NCI-H146 treated with DMSO at 0.1 percent for 48 hours (cell line): ENCODE results near the gene JADE2.

Experiments used
- DNase-seq: peaks from one replicate; lab custom pipeline; 2025; ENCODE audit not compliant: unreplicated experiment; lab: John Stamatoyannopoulos, UW

Gene JADE2

DNA sequence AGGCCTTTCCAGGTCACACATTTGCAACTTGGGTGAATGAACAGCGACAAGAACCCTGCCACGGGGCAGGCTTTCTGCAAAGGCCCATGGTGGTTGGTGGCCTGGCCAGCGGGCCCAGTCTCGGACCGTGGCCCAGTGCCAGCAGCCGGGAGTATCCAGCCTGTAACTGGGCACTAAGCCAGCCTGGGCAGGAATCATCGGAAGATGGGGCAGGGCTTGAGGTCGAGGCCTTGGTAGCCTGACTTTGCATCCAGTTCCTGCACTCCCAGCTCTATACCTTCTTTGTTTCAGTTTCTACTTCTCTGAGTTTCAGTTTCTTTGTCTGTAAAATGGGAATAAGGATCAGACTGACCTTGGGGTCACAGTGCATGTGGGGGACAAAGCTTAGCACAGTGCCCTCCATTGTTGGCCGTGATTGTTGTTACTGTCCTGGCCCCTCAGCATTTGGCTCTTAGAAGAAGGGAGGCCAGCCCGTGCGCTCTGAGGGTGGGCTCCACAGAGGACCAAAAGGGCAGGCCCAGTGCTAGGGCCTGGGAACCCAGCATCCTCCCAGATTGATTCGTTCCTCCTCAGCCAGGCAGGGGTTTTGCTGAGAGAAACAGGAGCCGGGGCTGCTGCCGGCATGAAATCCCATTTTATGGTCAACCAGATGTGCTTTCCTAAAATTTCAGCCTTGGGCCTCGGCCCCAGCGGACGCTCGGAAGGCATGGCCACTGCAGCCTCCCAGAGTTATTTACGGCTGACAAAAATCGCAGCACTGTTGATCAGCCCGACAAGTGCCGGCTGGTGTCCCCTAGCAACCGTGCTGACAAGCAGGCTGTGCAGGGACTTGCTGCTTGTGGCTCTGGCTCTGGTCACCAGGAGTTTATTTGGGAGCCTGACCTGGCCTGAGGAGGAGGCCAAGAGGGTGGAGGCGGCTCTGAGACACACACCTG is 43.6 kb downstream of the JADE2 start:
- no peak for DNase-seq

DNA sequence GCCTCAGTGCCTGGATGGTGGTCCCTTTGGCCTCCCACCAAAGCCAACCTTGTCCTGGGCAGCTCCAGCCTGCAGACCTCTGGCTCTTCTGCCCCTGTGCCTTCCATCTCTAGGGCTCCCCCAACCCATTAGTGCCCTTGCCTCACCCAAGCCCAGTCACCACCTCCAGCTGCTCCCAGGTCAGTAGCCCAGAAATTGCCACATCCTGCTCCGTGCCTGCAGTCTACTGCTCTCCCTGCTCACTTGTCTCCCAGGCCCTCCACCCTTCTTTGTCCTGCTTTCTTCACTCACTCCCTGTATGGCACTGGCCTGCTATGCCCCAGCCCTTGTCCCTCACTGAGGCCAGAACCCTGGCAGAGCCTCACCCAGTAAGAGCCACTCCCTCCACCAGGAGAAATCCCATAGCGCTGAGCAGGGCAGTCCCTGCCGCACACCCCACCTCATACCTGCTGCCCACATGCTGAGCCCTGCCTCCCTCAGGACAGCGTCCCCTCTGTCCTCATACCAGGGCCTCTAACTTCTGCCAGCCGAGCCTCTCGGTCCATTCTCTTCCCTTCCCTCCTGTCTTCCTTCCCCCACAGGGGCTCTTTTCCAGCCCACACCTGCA is 44.4 kb downstream of the JADE2 start:
- no peak for DNase-seq

DNA sequence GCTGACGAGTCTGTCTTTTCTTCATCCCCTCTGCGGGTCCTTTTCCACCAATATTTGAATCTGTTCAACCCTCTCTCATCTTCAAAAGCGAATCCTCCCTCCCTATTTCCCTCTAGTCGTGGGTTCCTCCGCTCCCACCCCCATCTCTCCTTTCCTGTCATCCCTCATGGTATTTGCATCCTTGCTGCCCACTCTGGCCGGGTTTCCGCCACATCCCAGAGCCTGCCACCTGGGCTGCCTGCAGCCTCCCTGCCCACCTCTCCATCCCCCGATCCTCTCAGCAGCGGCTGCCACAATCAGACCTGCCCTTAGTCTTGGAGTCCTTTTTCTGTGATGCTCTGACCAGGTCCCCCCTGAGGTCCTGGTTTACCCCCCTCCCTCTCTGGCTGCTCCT is 44.9 kb downstream of the JADE2 start:
- no peak for DNase-seq

DNA sequence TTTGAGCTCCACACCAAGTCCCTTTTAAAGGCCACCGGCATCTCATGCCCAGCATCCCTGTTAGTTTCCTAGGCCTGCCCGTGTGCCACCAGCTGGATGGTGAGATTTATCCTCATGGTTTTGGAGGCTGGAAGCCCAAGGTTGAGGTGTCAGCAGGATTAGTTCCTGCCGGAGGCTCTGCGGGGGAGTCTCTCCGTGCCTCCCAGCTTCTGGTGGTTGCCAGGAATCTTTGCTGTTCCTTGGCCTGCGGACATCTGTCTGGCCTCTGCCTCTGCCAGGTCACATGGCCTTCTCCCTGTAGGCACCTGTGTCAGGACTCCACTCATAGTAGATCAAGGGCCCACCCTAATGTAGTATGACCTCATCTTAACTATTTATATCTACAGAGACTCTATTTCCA is 45.4 kb downstream of the JADE2 start:
- no peak for DNase-seq

DNA sequence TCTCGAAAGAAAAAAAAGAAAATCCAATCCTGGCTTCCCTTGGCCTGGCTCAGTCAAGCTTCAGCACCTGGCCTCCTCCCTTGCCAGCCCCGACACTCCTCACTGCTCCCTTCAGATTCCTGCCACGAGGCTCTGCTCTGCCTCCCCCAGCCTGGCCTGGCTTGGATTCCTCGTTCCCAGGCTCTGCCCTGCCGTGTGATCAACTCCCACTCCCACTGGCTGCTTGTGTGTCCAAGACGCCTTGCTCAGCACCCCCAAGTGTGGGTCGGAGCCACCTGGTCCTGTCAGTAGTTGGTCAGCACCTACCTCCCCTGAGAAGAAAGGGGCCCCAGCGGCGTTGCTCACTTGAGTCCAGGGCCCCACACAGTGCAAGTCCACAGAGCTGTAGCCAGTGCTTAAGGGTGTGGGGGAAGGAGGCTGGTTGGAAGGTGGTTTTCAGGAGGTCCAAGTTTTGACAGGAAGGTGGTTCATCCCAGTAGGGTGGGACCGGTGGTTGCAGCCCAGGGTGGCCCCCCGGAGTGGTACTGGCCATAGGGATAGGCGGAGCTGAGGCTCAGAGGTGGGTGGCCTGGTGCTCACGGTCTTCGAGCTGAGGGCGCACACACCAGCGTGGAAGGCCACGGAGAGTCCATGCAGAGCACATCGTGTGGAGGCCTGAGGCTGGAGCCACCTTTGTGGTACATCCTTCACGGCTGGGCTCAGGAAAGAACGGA is 46.4 kb downstream of the JADE2 start:
- no peak for DNase-seq

DNA sequence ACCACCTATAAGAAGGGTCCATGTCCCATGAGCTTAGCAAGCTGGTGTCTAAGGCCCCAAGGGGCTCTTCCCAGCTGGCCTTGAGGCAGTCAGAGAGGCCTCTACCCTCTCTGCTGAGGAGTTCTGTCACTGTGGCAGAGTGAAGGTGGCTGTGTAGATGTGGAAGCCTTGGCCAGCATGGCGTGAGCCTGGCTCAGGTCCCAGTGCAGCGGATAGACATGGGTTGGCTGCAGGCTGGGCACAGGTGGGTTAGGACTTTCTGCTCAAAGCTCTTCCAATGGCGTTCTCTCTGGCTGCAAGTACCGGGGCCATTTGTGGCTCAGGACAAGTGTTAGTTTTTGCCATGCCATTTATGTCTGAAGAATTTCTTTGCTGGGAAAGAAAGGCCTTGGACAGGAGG is 47.3 kb downstream of the JADE2 start:
- no peak for DNase-seq

DNA sequence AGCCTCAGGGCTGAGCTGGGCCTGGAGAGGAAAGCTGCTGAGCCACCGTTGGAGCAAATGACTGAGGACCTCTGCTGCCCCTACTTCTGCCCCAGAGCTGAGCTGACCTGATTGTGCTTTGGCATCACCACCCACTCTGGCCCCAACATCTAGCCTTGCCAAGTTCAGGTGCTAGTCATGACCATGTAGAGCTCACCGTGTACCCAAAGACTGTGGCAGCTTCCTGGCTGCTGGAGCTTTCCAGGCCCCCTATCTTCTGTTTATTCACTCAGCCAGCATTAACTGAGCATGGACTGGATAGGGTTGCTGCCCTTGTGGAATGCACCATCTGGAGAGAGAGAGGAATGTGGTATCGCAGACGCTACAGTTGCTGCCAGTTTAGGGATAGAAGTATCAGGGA is 49.1 kb downstream of the JADE2 start:
- DNase-seq: no peak

DNA sequence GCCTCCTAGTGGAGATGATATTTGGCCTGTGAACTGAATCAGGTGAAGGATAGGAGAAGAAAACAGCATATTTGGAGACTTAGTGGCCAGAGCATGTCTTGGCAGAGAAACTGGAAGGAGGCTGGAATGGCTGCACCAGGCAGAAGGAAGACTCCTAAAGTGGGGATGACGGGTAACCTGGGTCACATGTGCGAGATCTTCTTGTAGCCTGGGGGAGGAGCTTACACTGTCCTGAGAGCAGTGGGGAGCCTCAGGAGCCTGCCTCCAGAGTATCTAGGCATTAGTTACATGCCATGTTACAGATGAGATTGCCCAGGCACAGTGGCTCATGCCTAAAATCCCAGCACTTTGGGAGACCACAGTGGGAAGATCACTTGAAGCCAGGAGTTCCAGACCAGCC is 49.8 kb downstream of the JADE2 start:
- DNase-seq: no peak

DNA sequence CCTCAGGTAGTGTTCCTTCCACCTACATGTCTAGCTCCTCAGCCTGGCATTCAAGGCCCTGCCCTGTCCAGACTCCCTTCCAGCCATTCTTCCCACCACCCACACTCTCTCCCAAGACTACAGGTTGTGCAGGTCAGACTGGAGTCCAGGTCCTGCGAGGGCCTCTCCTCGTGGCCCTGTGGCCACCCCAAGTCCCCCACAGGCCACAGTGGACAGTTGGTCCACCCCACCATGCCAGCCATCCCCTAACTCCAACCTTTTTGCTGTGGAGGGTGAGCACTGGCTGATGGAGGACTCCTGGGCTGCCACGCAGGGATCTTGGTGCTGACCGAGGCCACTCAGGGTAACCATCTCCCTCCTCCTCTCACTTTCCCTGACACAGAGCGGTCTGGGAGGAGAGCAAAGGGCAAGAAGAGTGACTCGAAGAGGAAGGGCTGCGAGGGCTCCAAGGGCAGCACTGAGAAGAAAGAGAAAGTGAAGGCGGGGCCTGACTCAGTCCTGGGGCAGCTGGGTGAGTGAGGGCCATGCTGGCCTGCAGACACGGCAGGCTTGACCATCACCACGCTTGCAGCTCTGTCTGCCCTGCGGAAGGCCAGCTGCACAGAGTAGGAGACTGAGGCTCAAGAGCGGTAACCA is 51.0 kb downstream of the JADE2 start:
- no peak for DNase-seq

DNA sequence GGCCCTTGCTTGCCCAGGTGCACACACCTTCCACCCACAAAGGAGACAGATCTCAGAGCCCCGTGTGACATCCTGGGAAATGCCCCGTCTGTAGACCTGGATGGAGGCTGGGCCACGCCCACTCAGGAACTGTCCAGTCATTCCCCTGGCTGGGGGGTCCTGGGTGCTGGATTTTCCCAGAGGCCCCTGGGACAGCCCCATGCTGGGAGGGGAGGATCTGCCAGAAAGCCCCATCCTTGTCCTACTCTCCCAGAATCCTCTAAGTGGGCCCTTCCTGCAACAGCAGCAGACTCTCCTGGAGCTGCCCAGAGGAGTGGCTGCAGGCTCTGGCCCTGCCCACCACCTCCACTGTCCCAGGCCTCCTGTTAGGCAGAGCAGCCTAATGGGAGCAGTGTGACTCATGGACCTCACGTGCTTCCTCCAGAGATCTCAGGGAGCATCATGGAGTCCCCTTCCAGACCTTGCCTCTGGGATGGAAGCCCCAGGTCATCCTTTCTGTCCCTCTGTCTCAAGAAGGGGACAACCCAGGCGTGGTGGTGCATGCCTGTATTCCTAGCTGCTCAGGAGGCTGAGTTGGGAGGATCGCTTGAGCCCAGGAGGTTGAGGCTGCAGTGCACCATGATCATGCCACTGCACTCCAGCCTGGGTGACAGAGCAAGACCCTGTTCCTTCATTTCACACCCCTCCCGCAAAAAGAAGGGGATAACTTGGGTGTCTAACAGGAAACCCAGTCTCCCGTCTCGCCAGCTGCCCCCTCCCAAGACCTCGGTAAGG is 51.7 kb downstream of the JADE2 start:
- no peak for DNase-seq

DNA sequence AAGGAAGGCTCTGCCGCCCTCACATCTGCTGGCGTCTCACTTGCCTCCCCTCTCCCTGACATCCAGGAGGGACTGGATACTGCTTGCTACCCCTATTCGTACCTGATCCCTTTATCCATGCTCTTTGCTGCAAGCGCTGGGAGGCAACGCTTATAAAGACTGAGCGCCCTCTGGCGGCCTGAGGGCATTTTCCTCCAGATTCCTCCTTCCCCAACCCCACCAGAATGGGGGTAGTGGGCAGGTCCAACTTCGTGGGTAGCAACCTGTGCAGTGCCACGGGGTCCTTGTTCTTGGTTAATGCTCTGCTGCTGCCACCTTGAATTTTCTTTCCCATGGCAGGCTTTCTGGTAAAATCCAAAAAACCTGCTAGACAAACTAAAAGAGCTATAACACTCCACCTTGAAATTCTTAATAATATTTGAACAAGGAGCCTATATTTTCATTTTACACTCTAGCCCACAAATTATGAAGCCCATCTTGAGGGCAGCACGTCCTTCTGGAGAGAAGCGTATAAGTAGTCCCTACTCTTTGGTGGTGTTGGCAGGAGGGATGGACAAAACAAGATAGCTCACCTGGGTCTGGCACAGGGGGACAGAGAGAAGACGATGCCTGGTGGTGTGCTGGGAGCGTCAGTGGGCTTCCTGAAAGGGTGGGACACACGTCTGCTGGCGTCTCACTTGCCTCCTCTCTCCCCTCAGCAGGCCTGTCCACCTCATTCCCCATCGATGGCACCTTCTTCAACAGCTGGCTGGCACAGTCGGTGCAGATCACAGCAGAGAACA is 52.5 kb downstream of the JADE2 start:
- peak; percentile 7 for DNase-seq

DNA sequence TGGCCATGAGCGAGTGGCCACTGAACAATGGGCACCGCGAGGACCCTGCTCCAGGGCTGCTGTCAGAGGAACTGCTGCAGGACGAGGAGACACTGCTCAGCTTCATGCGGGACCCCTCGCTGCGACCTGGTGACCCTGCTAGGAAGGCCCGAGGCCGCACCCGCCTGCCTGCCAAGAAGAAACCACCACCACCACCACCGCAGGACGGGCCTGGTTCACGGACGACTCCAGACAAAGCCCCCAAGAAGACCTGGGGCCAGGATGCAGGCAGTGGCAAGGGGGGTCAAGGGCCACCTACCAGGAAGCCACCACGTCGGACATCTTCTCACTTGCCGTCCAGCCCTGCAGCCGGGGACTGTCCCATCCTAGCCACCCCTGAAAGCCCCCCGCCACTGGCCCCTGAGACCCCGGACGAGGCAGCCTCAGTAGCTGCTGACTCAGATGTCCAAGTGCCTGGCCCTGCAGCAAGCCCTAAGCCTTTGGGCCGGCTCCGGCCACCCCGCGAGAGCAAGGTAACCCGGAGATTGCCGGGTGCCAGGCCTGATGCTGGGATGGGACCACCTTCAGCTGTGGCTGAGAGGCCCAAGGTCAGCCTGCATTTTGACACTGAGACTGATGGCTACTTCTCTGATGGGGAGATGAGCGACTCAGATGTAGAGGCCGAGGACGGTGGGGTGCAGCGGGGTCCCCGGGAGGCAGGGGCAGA is 53.3 kb downstream of the JADE2 start:
- DNase-seq: no peak

DNA sequence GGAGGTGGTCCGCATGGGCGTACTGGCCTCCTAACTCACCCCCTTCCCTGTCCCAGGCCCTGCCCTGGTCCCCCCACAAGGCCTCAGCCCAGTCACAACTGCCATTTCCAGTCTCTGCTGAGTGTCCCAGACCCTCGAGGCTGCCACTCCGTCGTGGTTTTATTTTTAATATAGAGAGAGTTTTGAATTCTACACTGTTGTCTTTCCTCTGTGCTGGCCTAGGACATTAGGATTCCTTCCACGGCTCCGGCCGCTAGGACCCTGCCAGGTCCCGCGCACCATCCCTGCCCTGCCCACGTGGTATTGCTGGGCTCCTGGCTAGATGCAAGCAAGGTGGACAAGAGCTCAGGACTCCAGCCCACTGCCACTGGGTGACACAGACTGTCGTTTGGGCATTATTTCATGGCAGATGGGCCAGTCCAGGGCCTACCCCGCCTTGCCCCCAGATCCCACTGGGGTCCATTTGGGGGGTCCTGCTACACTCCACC is 53.9 kb downstream of the JADE2 start:
- no peak for DNase-seq

DNA sequence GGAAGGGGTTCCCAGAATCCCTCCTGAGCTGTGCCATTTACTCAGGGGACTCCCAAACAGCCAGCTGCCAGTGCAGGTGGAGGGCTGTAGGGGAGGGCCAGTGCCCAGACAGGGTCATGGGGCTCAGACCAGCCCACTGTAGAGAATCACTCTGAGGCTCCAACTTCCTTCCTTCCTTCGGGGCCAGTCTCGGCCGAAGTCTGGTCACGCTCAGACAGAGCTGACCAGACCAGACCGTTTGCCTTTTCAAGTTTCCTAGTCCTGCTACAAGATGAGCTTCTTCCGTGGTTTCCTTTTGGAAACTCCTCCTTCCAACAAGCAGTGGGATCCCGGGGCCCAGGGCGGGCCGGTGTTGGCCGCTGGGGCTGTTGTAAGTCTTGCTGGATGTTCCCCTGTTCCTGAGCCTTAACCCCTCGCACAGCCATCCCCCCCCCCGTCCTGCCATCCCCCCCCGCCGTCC is 54.6 kb downstream of the JADE2 start:
- DNase-seq: no peak

DNA sequence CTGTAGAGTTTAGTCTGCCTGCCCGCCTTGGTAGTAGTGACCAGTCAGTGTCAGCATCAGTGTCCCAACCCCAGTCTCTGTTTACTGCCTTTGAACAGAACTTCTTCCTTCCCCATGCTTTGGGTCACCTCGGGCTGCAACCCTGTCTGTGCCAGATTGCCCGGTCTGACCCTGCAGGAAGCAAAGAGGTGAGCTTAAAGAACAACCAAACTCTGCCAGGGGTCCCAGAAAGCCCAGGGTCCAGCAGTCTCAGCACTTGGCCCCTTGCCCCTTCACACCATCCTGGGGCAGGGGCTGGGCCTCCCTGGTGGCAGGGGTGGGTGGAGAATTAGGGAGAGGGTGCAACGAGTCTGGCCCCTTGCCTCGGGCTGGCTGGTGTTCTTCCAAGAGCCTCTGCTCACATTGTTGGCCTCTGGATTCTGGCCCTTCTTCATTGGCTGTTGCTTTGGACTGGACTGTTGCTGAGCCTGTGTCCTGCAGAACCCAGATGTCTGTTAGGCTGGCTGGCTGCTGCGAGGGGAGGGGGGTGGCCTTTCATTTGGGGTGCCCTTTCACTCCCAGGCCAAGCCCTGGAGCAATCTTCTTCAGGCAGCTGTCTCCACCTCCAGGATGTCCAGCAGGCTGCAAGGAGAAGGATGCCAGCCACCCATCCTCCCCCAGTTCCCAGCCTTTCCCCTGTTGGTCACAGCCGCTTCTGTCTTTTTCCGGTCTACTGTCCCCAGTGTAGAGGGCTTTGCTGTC is 55.9 kb downstream of the JADE2 start:
- no peak for DNase-seq

DNA sequence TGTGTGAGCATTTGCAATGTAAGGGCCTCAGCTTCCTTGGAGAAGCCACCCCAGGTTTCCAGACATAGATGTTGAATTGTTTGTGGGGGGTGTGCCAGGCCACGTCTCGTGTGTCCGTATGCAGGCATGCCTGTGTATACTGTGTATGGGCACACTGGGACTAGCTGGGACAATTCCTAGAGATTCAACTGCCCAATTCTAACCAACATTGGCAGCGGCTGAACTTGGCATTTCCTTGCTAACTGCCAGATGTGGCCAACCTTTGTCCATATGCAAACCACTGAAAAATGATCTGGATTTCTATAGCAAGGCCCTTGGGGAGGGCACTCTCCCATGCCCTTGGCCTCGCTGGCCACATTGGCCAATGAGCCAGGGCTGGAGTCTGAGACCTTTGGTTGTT is 56.8 kb downstream of the JADE2 start:
- no peak for DNase-seq

DNA sequence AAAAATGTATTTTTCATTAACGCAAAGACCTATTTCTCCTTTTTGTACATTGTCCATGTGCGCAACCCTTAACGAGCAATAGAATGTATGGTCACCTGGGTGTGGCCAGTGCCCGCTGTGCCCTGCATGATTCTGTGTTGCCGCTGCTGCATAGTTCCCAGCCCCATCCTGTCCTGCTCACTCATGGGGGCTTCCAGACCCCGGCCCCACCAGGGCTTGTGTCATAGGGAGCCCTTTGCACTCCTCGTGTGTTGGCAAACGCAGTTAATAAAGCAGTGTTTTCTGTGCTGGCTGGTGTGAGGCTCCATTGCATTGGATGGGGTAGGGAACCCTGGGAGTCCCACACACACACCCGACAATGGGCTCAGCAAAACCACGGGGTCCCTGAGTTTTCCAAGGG is 57.5 kb downstream of the JADE2 start:
- no peak for DNase-seq

DNA sequence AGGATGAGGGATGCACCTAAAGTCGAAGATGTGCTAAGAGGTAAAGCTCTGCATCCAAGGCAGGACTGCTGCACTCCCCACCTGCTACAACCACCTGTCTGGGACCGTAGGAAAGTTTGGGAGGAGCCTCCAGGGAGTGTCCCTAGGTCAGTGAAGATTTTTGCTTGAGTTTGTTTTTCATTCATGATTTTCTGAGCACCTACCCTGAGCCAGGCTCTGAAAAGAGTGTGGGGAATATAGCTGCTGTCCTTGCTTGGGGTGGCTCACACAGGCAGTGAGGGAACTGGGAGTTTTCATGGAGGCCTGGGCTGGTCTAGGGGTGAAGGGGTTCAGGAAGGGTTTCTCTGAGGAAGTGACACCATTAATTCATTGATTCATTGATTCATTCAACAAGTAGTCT is 58.3 kb downstream of the JADE2 start:
- no peak for DNase-seq
